Measurements from ENCODE around the gene SIK2.

SIK2 gene

GRCh38 chr11:111719379-111719778, 117.1 kb downstream of the SIK2 start:
- TF ChIP-seq, protein P1, sequence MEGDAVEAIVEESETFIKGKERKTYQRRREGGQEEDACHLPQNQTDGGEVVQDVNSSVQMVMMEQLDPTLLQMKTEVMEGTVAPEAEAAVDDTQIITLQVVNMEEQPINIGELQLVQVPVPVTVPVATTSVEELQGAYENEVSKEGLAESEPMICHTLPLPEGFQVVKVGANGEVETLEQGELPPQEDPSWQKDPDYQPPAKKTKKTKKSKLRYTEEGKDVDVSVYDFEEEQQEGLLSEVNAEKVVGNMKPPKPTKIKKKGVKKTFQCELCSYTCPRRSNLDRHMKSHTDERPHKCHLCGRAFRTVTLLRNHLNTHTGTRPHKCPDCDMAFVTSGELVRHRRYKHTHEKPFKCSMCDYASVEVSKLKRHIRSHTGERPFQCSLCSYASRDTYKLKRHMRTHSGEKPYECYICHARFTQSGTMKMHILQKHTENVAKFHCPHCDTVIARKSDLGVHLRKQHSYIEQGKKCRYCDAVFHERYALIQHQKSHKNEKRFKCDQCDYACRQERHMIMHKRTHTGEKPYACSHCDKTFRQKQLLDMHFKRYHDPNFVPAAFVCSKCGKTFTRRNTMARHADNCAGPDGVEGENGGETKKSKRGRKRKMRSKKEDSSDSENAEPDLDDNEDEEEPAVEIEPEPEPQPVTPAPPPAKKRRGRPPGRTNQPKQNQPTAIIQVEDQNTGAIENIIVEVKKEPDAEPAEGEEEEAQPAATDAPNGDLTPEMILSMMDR (conservative IDR thresholded peaks at IDR 0.05; ENCODE audit: low read length), result no peak
- peak; percentile 13 for DNase-seq (ENCODE audit: low read depth)
- no peak overlapping the region for H3K4me3 ChIP-seq (ENCODE audit: low read length)

GRCh38 chr11:111720801-111721494, 118.7 kb downstream of the SIK2 start:
- TF ChIP-seq, protein P1 (conservative IDR thresholded peaks at IDR 0.05; ENCODE audit: low read length), result no peak
- no peak for DNase-seq (ENCODE audit: low read depth)
- no peak overlapping the region for H3K4me3 ChIP-seq (ENCODE audit: low read length)

DNA sequence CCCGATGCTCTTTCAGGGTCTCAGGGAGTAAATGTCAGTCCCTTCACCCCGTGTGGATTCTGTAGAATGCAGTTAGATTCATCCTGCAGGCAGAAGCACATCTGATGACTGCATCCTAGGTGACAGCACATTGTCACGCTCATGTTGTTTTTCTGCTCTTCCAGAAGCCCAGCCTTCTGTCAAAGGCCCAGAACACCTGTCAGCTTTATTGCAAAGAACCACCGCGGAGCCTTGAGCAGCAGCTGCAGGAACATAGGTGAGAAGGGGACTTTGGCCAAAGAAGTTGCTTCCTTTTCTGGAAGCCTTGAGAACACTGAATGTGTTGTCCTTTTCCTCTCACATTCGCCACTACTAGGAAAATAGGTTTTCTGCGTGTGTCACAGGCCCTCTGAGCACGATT, 120.3 kb downstream of the SIK2 start:
- no peak for DNase-seq (ENCODE audit: low read depth)
- no peak overlapping the region for H3K4me3 ChIP-seq (ENCODE audit: low read length)
- TF ChIP-seq, protein P1 (conservative IDR thresholded peaks at IDR 0.05; ENCODE audit: low read length), result no peak

DNA sequence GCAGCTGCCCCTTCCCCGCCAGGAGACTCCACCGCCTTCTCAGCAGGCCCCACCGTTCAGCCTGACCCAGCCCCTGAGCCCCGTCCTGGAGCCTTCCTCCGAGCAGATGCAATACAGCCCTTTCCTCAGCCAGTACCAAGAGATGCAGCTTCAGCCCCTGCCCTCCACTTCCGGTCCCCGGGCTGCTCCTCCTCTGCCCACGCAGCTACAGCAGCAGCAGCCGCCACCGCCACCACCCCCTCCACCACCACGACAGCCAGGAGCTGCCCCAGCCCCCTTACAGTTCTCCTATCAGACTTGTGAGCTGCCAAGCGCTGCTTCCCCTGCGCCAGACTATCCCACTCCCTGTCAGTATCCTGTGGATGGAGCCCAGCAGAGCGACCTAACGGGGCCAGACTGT, 121.3 kb downstream of the SIK2 start:
- TF ChIP-seq, protein P1 (conservative IDR thresholded peaks at IDR 0.05; ENCODE audit: low read length), result no peak
- DNase-seq (ENCODE audit: low read depth), result no peak
- no peak overlapping the region for H3K4me3 ChIP-seq (ENCODE audit: low read length)

GRCh38 chr11:111724615-111725129, 122.4 kb downstream of the SIK2 start:
- H3K4me3 ChIP-seq (ENCODE audit: low read length), result no peak overlapping the region
- TF ChIP-seq, protein P1 (conservative IDR thresholded peaks at IDR 0.05; ENCODE audit: low read length), result no peak
- DNase-seq (ENCODE audit: low read depth), result no peak

GRCh38 chr11:111725621-111726020, 123.4 kb downstream of the SIK2 start:
- DNase-seq (ENCODE audit: low read depth), result no peak
- TF ChIP-seq, protein P1 (conservative IDR thresholded peaks at IDR 0.05; ENCODE audit: low read length), result no peak
- no peak overlapping the region for H3K4me3 ChIP-seq (ENCODE audit: low read length)

- no peak overlapping the region for H3K4me3 ChIP-seq (ENCODE audit: low read length)
- TF ChIP-seq, protein P1 (conservative IDR thresholded peaks at IDR 0.05; ENCODE audit: low read length), result no peak
- no peak for DNase-seq (ENCODE audit: low read depth)
These were observed 124.1 kb downstream of the SIK2 start for GRCh38 chr11:111726301-111726713.

All from AG10803 (cell line).